ENCODE measurements around the gene PSMB3. TPM values are rescaled to one million over a fixed set of nuclear protein-coding genes. Genes with fewer than 3 reads are reported as not detected.

The PSMB3 gene
- total RNA-seq, 2 donors from 2014 or later, result 68.2 to 99.2 TPM

DNA sequence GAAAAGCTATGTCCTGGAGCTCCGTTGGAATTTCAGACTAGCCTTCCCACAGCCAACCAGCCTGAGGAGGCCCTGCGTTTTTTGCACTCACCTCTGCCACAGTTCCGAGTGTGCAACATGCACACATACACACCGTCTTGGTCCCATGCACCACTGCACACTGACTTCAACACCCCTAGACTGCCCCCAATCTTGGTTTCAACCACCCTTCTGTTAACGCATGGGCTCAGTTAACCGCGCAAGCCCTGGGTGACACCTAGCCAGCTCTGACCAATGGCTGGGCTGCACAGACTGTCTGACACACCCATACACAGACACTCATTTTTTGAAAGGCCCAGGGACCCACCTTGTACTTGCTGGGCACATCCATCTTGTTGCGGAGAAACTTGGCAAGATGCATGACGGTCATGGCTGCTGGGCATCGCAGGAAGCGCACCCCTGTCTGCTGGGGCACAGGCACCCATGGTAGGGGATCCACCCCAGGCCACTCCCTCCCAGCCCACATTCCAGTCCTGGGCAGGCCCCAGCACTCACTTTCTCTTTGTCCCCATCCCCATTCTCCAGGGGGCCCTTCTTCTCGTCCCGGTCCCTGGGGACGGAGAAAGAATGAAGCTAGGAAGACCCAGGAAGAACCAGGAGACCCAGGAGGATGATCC, 14.4 kb upstream of the PSMB3 start:
- intact Hi-C loops (cut with DNase I), result loop anchor here (5.0 kb wide), 1 partner anchor 56 kb away; no protein-coding TSS in a partner anchor
- peaks cover 59% of the 10 kb centered on the region for H3K4me1 ChIP-seq

GRCh38 chr17:38738686-38739085, 13.9 kb upstream of the PSMB3 start:
- no peak for DNase-seq
- no peak for TF ChIP-seq POLR2A (IDR thresholded peaks at IDR 0.05)
- no peak for TF ChIP-seq CTCF (IDR thresholded peaks at IDR 0.05)
- intact Hi-C loops (cut with DNase I), result loop anchor here (5.0 kb wide), 1 partner anchor 56 kb away; no protein-coding TSS in a partner anchor
- Histone ChIP-seq H3K4me3 (no peak overlapping the region), H3K27ac (no peak overlapping the region), H3K27me3 (no peaks in the 10 kb centered on the region), H3K4me1 (peaks cover 59% of the 10 kb centered on the region), H3K36me3 (replicated peaks in 1 of 2; ENCODE audit: insufficient read depth in 1 of 2, low read depth in 2 of 2) (peaks cover 0 to 13% of the 10 kb centered on the region in 2 donors), H3K9me3 (no peaks in the 10 kb centered on the region)
- 92 to 93% methylated on average over 16 of the region's 16 CpGs for WGBS, 2 donors
- no peak for ATAC-seq

More for the DNA sequence above, 14.4 kb upstream of the PSMB3 start:
- H3K36me3 ChIP-seq (replicated peaks in 1 of 2; ENCODE audit: insufficient read depth in 1 of 2, low read depth in 2 of 2), result peaks cover 0 to 13% of the 10 kb centered on the region in 2 donors
- 94 to 95% methylated on average over 13 to 14 of the region's 14 CpGs for WGBS, 2 donors
- ATAC-seq (no peak), DNase-seq (no peak)
- no peak overlapping the region for H3K27ac ChIP-seq
- H3K27me3 ChIP-seq, result no peaks in the 10 kb centered on the region
- TF ChIP-seq POLR2A (IDR thresholded peaks at IDR 0.05), result no peak
- TF ChIP-seq CTCF (IDR thresholded peaks at IDR 0.05), result no peak
- no peaks in the 10 kb centered on the region for H3K9me3 ChIP-seq
- H3K4me3 ChIP-seq, result no peak overlapping the region

DNA sequence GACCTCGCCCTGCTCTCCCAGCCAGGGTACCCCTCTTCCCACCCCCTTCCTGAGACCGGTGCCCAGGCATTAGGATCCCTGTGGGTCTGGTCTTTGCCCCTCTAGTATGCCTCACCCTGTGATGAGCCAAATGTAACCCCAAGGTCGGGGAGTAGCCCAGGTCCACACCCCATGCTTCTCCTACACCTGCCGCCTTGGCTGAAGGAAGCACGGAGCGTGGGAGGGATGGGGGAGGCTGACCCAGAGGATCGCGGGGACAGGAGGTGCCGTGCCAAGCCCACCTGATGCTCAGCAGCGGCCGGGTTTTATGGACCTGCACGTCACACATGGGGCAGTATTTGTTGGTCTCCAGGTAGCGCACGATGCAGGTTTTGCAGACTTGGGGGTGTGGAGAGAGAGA, 13.2 kb upstream of the PSMB3 start:
- TF ChIP-seq CTCF (IDR thresholded peaks at IDR 0.05) (no peak), POLR2A (IDR thresholded peaks at IDR 0.05) (no peak)
- WGBS, 2 donors, result 83 to 89% methylated on average over 14 of the region's 14 CpGs
- Histone ChIP-seq H3K4me1 (peaks cover 59% of the 10 kb centered on the region), H3K36me3 (replicated peaks in 1 of 2; ENCODE audit: insufficient read depth in 1 of 2, low read depth in 2 of 2) (peaks cover 0 to 13% of the 10 kb centered on the region in 2 donors), H3K27me3 (no peaks in the 10 kb centered on the region), H3K4me3 (no peak overlapping the region), H3K27ac (peak overlapping the region in 1 of 4 donors; percentile 0), H3K9me3 (no peaks in the 10 kb centered on the region)
- DNase-seq (no peak), ATAC-seq (no peak)
- intact Hi-C loops (cut with DNase I), result loop anchor here (5.0 kb wide), 1 partner anchor 57 kb away; no protein-coding TSS in a partner anchor

DNA sequence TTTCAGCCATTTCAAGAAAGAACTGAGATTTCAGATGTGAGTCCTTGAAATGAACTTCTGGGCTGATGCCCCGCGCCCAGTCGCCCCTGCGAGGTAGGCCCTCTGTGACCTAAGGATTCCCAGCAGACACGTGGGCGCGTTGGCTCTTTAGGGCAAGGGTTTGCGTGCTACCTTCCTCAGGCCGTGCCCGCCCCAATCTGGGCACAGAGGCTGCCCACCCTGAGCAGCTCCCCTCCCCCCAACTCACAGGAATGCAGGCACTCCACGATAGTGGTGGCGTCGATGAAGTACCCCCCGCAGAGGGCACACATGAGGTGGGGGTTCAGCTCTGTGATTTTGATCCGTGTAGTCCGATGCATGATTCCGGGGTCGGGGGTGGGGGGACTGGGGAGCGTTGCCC, 12.5 kb upstream of the PSMB3 start:
- DNase-seq (no peak), ATAC-seq (no peak)
- peak overlapping the region in 3 of 4 donors; percentile 0 to 89 (median 78) for H3K27ac ChIP-seq
- H3K4me3 ChIP-seq, result no peak overlapping the region
- 72 to 85% methylated on average over 8 to 18 of the region's 19 CpGs for WGBS, 2 donors
- no peaks in the 10 kb centered on the region for H3K27me3 ChIP-seq
- intact Hi-C loops (cut with DNase I), result no loop called here
- H3K36me3 ChIP-seq (replicated peaks in 1 of 2; ENCODE audit: insufficient read depth in 1 of 2, low read depth in 2 of 2), result peaks cover 0 to 13% of the 10 kb centered on the region in 2 donors
- no peaks in the 10 kb centered on the region for H3K9me3 ChIP-seq
- peaks cover 52% of the 10 kb centered on the region for H3K4me1 ChIP-seq
- TF ChIP-seq CTCF (IDR thresholded peaks at IDR 0.05) (no peak), POLR2A (IDR thresholded peaks at IDR 0.05) (no peak)

DNA sequence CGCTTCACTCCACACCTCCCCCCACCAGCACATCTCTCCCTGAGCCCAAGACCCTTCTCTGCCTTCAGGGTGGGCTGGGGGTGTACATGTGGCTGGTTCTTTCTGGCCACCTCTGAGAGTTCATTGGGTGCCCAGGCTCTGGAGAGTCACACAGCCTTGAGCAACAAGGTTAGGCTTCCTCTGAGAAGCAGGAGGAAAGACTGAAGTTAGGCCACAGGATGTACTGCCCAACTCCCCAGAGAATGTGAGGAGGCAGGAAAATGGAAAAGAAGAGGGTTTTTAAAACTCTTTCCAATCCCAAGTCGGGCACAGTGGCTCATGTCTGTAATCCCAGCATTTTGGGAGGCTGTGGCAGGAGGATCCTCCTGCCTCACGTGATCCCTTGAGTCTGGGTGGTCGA, 11.7 kb upstream of the PSMB3 start:
- peak overlapping the region; percentile 78 to 95 (median 84) for H3K27ac ChIP-seq
- H3K27me3 ChIP-seq, result no peaks in the 10 kb centered on the region
- 63 to 76% methylated on average over 4 of the region's 4 CpGs for WGBS, 2 donors
- ATAC-seq (no peak), DNase-seq (no peak)
- peaks cover 0 to 13% of the 10 kb centered on the region in 2 donors for H3K36me3 ChIP-seq (replicated peaks in 1 of 2; ENCODE audit: insufficient read depth in 1 of 2, low read depth in 2 of 2)
- peaks cover 45% of the 10 kb centered on the region for H3K4me1 ChIP-seq
- TF ChIP-seq CTCF (IDR thresholded peaks at IDR 0.05) (no peak), POLR2A (IDR thresholded peaks at IDR 0.05) (no peak)
- intact Hi-C loops (cut with DNase I), result no loop called here
- H3K9me3 ChIP-seq, result no peaks in the 10 kb centered on the region
- no peak overlapping the region for H3K4me3 ChIP-seq
